Suprapubic skin (tissue), 4 donors: ENCODE results near the gene GPX2.

ENCODE experiments used
- EP300 ChIP-seq: sonication (generic); formaldehyde crosslinking; IDR thresholded peaks from one replicate; pipeline ENCODE4 v1.6.1; 2017; ENCODE audit warnings: antibody characterized with exemption
- POLR2A ChIP-seq, 2 donors: fragments of 450-650 bp; IDR thresholded peaks; one replicate each; pipeline ENCODE4 v1.6.1; 2017; ENCODE audit warnings: antibody characterized with exemption in 2 of 2, mild to moderate bottlenecking in 2 of 2, moderate library complexity in 2 of 2
- POLR2AphosphoS5 ChIP-seq, 3 donors: sonication (generic); formaldehyde crosslinking; IDR thresholded peaks; one replicate each; pipeline ENCODE4 v1.6.1; 2017; ENCODE audit warnings: antibody characterized with exemption in 3 of 3
- TF ChIP-seq, protein P1 (sequence below), 2 donors: fragments of 200-600 bp in 1 of 2; fragments of 450-650 bp in 1 of 2; sonication (generic) in 1 of 2; IDR thresholded peaks; one replicate each; pipeline ENCODE4 v1.5.1; 2016 to 2019; ENCODE audit warnings: antibody characterized with exemption in 2 of 2, mild to moderate bottlenecking in 1 of 2, moderate library complexity in 1 of 2

- TF ChIP-seq, protein P1, sequence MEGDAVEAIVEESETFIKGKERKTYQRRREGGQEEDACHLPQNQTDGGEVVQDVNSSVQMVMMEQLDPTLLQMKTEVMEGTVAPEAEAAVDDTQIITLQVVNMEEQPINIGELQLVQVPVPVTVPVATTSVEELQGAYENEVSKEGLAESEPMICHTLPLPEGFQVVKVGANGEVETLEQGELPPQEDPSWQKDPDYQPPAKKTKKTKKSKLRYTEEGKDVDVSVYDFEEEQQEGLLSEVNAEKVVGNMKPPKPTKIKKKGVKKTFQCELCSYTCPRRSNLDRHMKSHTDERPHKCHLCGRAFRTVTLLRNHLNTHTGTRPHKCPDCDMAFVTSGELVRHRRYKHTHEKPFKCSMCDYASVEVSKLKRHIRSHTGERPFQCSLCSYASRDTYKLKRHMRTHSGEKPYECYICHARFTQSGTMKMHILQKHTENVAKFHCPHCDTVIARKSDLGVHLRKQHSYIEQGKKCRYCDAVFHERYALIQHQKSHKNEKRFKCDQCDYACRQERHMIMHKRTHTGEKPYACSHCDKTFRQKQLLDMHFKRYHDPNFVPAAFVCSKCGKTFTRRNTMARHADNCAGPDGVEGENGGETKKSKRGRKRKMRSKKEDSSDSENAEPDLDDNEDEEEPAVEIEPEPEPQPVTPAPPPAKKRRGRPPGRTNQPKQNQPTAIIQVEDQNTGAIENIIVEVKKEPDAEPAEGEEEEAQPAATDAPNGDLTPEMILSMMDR (IDR thresholded peaks at IDR 0.05) = no peak
- TF ChIP-seq POLR2A (IDR thresholded peaks at IDR 0.05) (no peak), POLR2AphosphoS5 (IDR thresholded peaks at IDR 0.05) (no peak), EP300 (no peak)
Measured at GRCh38 chr14:64938972-64939816, 3.4 kb downstream of the GPX2 start.
